CD8-positive, alpha-beta memory T cell (primary cell): Measurements from ENCODE around the gene EDEM2. TPM values are rescaled to one million over a fixed set of nuclear protein-coding genes. Genes with fewer than 3 reads are reported as not detected.
A peak's percentile ranks its signal among the peaks of the same experiment; 100 is the strongest.

Experiments used
- CTCF ChIA-PET: fragments of 350-600 bp; sonication (Branson Sonifier 250); formaldehyde crosslinking; loops from one replicate; lab custom pipeline; 2021; ENCODE audit warnings: antibody characterized with exemption; lab: Charles Lee
- POLR2A ChIA-PET: fragments of 350-600 bp; sonication (Branson Sonifier 250); formaldehyde crosslinking; loops from one replicate; lab custom pipeline; 2021; ENCODE audit warnings: antibody characterized with exemption; lab: Charles Lee
- DNase-seq, 5 donors: peaks; one replicate each; pipeline versions ENCODE4 v3.0.0 to v3.0.0-alpha.2; 2020 to 2022; ENCODE audit warnings: mixed read lengths in 1 of 5
- H3K27ac ChIP-seq: one replicate; pipeline ENCODE4 v1.7.0; 2013; ENCODE audit warnings: low read depth, mild to moderate bottlenecking, low read length, moderate library complexity
- H3K27me3 ChIP-seq: 2 replicates; pipeline ENCODE4 v1.7.0; 2013; ENCODE audit warnings: low read length, mild to moderate bottlenecking; ENCODE audit not compliant: insufficient read depth, poor library complexity, severe bottlenecking
- H3K36me3 ChIP-seq: 2 replicates; pipeline ENCODE4 v1.7.0; 2013; ENCODE audit warnings: mild to moderate bottlenecking, low read length, moderate library complexity; ENCODE audit not compliant: insufficient read depth
- H3K4me1 ChIP-seq: 2 replicates; pipeline ENCODE4 v1.7.0; 2013; ENCODE audit warnings: mild to moderate bottlenecking, low read length, moderate library complexity; ENCODE audit not compliant: insufficient read depth
- H3K4me3 ChIP-seq: 2 replicates; pipeline ENCODE4 v1.7.0; 2013; ENCODE audit warnings: mild to moderate bottlenecking, low read length
- H3K9me3 ChIP-seq: 2 replicates; pipeline ENCODE4 v1.7.0; 2013; ENCODE audit warnings: mild to moderate bottlenecking, low read length
- H3K27ac Mint-ChIP-seq, 8 donors: one replicate each; pipeline ENCODE4 v1.8.0; 2020 to 2021; ENCODE audit warnings: mixed read lengths in 8 of 8, mild to moderate bottlenecking in 6 of 8, inconsistent platforms in 3 of 8, moderate library complexity in 3 of 8
- H3K27me3 Mint-ChIP-seq, 2 donors: one replicate each; pipeline ENCODE4 v1.8.0; 2020 to 2021; ENCODE audit warnings: mixed read lengths in 2 of 2, mild to moderate bottlenecking in 1 of 2, moderate library complexity in 1 of 2
- H3K36me3 Mint-ChIP-seq, 3 donors: one replicate each; pipeline ENCODE4 v1.8.0; 2020 to 2021; ENCODE audit warnings: mixed read lengths in 3 of 3, inconsistent platforms in 1 of 3, mild to moderate bottlenecking in 1 of 3
- H3K4me1 Mint-ChIP-seq, 3 donors: one replicate each; pipeline ENCODE4 v1.8.0; 2020 to 2021; ENCODE audit warnings: mixed read lengths in 3 of 3, inconsistent platforms in 1 of 3, mild to moderate bottlenecking in 1 of 3
- H3K4me3 Mint-ChIP-seq, 7 donors: one replicate each; pipeline ENCODE4 v1.8.0; 2020 to 2021; ENCODE audit warnings: mixed read lengths in 7 of 7, mild to moderate bottlenecking in 6 of 7, moderate library complexity in 4 of 7, inconsistent platforms in 2 of 7
- H3K9me3 Mint-ChIP-seq, 5 donors: one replicate each; pipeline ENCODE4 v1.8.0; 2020 to 2022; ENCODE audit warnings: mixed read lengths in 5 of 5, mild to moderate bottlenecking in 3 of 5, moderate library complexity in 2 of 5, inconsistent platforms in 1 of 5
- polyA plus RNA-seq: library from polyadenylated mRNA; unstranded; fragments of 300-500 nt; fragmentation: Illumina TruSeq; gene quantifications from one replicate; pipeline ENCODE4 v1.2.3, GENCODE V29; 2021
- total RNA-seq, 2 experiments: library from RNA; stranded (reverse); gene quantifications; one replicate each; pipeline ENCODE4 v1.2.3, GENCODE V29; 2021

EDEM2 gene
- total and polyA plus RNA-seq, 3 experiments from 2014 or later: 19.3 to 48.4 (median 20.1) TPM

DNA sequence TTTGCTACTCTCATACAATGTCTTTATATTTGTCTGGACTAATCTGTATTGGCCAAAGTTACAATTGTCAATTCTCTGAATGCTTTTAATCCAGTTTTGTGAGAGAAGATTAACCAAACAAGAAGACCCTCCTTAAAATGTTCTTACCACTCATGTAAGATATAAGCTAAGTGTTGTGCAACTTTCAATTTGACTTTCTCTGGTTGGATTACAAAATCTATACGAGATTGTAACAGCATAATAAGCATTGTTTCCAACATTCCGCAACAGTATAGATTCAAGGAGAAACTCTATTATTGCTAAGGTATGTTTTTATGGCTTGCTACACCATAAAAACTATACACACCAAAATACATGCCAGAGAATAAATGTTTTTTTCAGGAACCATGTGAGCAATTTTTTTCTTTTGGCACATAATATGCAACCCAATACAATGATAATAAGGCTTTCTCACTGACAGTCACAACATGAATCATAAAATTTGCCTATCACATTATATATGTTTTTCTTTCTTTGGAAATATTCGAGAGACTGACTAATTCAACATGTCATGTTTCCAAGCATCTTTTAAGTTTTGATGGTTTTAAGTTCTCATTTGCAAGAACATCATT, 42.3 kb downstream of the EDEM2 start:
- CTCF ChIA-PET: interaction anchor here (1.4 to 1.6 kb wide), 2 partner anchors 8 to 104 kb away, joined by 3 to 5 read pairs; no protein-coding TSS in a partner anchor
- Mint-ChIP-seq H3K4me3 (no peak overlapping the region), H3K4me1 (no peaks in the 10 kb centered on the region), H3K27me3 (peaks cover 0 to 4% of the 10 kb centered on the region in 2 donors), H3K36me3 (peaks cover 0 to 6% (median 1%) of the 10 kb centered on the region in 3 donors), H3K9me3 (no peaks in the 10 kb centered on the region), H3K27ac (no peak overlapping the region)
- no peaks in the 10 kb centered on the region for H3K27me3 ChIP-seq
- POLR2A ChIA-PET: no interaction called here
- no peaks in the 10 kb centered on the region for H3K9me3 ChIP-seq
- H3K36me3 ChIP-seq: no peaks in the 10 kb centered on the region
- H3K4me3 ChIP-seq: no peak overlapping the region
- no peak for DNase-seq
- no peaks in the 10 kb centered on the region for H3K4me1 ChIP-seq
- no peak overlapping the region for H3K27ac ChIP-seq

GRCh38 chr20:35101620-35102019, 45.5 kb downstream of the EDEM2 start:
- Histone ChIP-seq H3K36me3 (no peaks in the 10 kb centered on the region), H3K4me3 (no peak overlapping the region), H3K27me3 (no peaks in the 10 kb centered on the region), H3K4me1 (no peaks in the 10 kb centered on the region), H3K27ac (no peak overlapping the region), H3K9me3 (no peaks in the 10 kb centered on the region)
- Mint-ChIP-seq H3K27me3 (peaks cover 0 to 4% of the 10 kb centered on the region in 2 donors), H3K9me3 (no peaks in the 10 kb centered on the region), H3K4me3 (no peak overlapping the region), H3K27ac (no peak overlapping the region), H3K4me1 (peaks cover 0 to 3% (median 0%) of the 10 kb centered on the region in 3 donors), H3K36me3 (peaks cover 0 to 1% (median 0%) of the 10 kb centered on the region in 3 donors)
- ChIA-PET CTCF (no interaction called here), POLR2A (no interaction called here)
- no peak for DNase-seq

DNA sequence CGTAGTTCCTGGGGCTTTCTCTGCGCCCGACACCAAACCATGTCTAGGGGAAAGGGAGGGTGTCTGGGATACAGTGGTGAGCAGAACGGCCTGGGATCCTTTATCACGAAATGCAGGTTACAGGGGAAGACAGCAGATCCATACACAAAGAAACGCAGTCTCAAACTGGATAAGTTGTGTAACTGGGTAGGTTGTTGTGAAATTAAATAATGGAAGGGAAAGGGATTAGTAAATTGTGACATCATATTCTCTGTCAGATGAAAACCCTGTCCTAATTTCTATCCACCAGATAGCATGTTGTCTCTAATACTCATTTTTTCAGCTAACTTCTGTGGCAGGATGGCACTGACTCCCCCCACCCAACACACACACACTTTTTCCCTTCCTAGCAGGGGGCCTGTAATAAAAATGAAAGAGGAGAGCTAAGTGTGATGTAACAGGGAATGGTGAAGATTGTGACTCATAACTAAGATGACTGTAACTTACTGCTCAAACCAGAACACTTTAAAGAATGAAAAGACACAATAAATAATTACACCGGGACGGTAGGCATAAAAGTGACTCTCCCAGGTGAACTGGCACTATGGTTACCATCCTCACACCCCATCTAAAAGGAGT, 53.8 kb downstream of the EDEM2 start:
- Histone ChIP-seq H3K4me3 (peak overlapping the region; percentile 91), H3K4me1 (peaks cover 23% of the 10 kb centered on the region), H3K27ac (peak overlapping the region; percentile 78), H3K27me3 (no peaks in the 10 kb centered on the region), H3K36me3 (no peaks in the 10 kb centered on the region), H3K9me3 (no peaks in the 10 kb centered on the region)
- peaks cover 0 to 15% (median 2%) of the 10 kb centered on the region in 3 donors for H3K36me3 Mint-ChIP-seq
- H3K4me1 Mint-ChIP-seq: peaks cover 37 to 55% (median 48%) of the 10 kb centered on the region in 3 donors
- DNase-seq: no peak
- peak overlapping the region; percentile 79 to 97 (median 94) for H3K27ac Mint-ChIP-seq
- peaks cover 0 to 1% of the 10 kb centered on the region in 2 donors for H3K27me3 Mint-ChIP-seq
- peak overlapping the region; percentile 87 to 94 (median 91) for H3K4me3 Mint-ChIP-seq
- no peaks in the 10 kb centered on the region for H3K9me3 Mint-ChIP-seq
- ChIA-PET CTCF (interaction anchor here (1.6 to 4.1 kb wide), 5 partner anchors 23 to 257 kb away, joined by 4 to 44 read pairs (median 4); partner anchors contain the start of gene EDEM2), POLR2A (no interaction called here)

DNA sequence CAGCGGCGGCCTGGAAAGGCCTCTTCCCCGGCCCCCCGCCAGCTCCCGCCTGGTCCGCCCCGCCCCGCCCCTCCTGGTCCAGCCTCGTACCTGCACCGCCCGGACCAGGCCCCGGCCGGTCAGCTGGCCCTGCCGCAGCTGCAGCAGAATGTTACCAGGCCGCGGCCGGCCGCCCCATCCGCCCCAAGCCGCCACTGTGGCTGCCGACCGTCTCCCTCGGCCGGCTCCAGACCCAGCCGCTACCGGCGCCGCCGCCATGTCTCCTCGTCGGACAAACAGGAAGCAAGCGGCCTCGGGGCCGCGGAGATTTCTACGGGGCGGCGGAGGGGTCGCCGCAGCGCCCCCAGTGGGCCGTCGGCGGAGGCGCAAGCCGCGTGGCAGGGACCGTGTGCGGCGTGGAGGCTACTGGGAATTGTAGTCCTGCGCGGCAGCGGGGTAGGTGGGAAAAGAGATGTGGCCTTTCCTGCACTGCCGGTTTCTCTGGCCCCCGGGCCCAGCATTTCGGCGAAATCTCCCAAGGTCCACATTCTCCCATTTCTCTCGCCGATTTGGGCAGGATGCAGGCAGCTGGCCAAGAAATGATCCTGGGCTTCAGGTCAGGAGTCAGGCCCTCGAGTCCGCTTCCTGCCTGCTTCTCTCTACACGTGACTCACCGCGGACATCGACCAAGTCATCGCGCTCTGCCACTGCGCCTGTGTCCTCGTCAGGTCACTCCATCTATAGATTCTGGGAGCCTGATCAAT, 54.4 kb downstream of the EDEM2 start, which contains the start of gene TRPC4AP:
Gene TRPC4AP, minus strand, starts transcription at position 284 of the 743 bp plus-strand sequence. Its CDS starts 26 bp downstream, at position 258.
- peak within 1 kb of the TSS; percentile 78 for H3K27ac ChIP-seq
- H3K36me3 Mint-ChIP-seq: peaks cover 0 to 18% (median 2%) of the 10 kb centered on the region in 3 donors
- H3K27ac Mint-ChIP-seq: peak within 1 kb of the TSS; percentile 79 to 97 (median 95)
- peaks cover 0 to 1% of the 10 kb centered on the region in 2 donors for H3K27me3 Mint-ChIP-seq
- H3K4me3 ChIP-seq: peak within 1 kb of the TSS; percentile 91
- H3K9me3 ChIP-seq: no peaks in the 10 kb centered on the region
- peak; percentile 81 to 90 (median 85) for DNase-seq
- POLR2A ChIA-PET: interaction anchor here (0.6 kb wide), 1 partner anchor 839 kb away, joined by 3 read pairs; no protein-coding TSS in a partner anchor
- peaks cover 23% of the 10 kb centered on the region for H3K4me1 ChIP-seq
- CTCF ChIA-PET: interaction anchor here (0.9 to 4.1 kb wide), 6 partner anchors 22 to 256 kb away, joined by 3 to 44 read pairs (median 4); partner anchors contain the start of gene EDEM2
- no peaks in the 10 kb centered on the region for H3K9me3 Mint-ChIP-seq
- no peaks in the 10 kb centered on the region for H3K27me3 ChIP-seq
- peak within 1 kb of the TSS; percentile 87 to 94 (median 91) for H3K4me3 Mint-ChIP-seq
- H3K36me3 ChIP-seq: no peaks in the 10 kb centered on the region
- H3K4me1 Mint-ChIP-seq: peaks cover 44 to 62% (median 54%) of the 10 kb centered on the region in 3 donors

GRCh38 chr20:35091816-35092523, 55.2 kb downstream of the EDEM2 start:
- Histone ChIP-seq H3K9me3 (no peaks in the 10 kb centered on the region), H3K27me3 (no peaks in the 10 kb centered on the region), H3K27ac (peak overlapping the region; percentile 78), H3K4me3 (peak overlapping the region; percentile 91), H3K4me1 (peaks cover 23% of the 10 kb centered on the region), H3K36me3 (no peaks in the 10 kb centered on the region)
- Mint-ChIP-seq H3K27me3 (peaks cover 0 to 1% of the 10 kb centered on the region in 2 donors), H3K36me3 (peaks cover 0 to 22% (median 2%) of the 10 kb centered on the region in 3 donors), H3K27ac (peak overlapping the region; percentile 77 to 96 (median 93)), H3K4me3 (peak overlapping the region; percentile 87 to 94 (median 91)), H3K9me3 (no peaks in the 10 kb centered on the region), H3K4me1 (peaks cover 49 to 67% (median 59%) of the 10 kb centered on the region in 3 donors)
- ChIA-PET CTCF (interaction anchor here (0.5 to 1.9 kb wide), 4 partner anchors 21 to 255 kb away, joined by 3 to 4 read pairs (median 4); no protein-coding TSS in a partner anchor), POLR2A (interaction anchor here (0.6 kb wide), 1 partner anchor 838 kb away, joined by 3 read pairs; no protein-coding TSS in a partner anchor)
- peak in 1 of 5 donors; percentile 14 for DNase-seq

DNA sequence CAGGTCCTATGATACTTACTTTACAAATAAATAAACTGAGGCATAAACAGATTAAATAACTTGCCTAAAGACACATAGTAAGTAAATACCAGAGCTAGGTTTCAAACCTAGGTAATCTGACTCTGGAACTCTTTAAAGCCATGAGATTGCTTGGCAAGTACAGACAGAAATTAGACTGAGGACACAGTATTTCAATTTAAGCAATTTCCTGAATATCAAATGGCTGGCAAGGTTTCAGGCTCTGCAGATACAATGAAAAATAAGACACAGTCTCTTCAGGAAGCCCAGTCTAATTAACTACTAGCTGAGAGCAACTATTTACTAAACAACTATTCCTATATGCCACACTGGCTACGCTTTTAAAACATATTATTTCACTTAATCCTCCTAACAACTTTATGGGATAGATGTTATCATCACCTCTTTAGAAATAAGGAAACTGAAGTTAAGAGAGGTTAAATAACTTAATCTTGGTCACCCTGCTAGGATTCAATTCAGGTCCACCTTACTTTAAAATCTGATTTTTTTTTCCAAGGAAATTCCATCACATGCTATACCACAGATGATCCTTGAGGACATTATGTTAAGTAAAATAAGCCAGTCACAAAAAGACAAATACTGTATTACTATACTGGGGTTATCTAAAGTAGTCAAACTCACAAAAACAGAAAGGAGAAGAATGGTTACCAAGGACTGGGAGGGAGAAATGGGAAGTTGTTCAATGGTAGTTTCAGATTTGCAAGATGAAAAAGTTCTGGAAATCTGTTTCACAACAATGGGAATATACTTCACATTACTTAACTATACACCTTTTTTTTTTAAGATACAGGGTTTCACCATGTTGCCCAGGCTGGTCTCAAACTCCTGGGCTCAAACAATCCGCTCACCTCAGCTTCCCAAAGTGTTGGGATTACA, 58.6 kb downstream of the EDEM2 start:
- no peaks in the 10 kb centered on the region for H3K9me3 Mint-ChIP-seq
- H3K27me3 Mint-ChIP-seq: peaks cover 0 to 1% of the 10 kb centered on the region in 2 donors
- H3K4me3 ChIP-seq: no peak overlapping the region
- no peaks in the 10 kb centered on the region for H3K27me3 ChIP-seq
- ChIA-PET CTCF (interaction anchor here (1.2 kb wide), 1 partner anchor 8 kb away, joined by 7 read pairs; no protein-coding TSS in a partner anchor), POLR2A (no interaction called here)
- no peak for DNase-seq
- peak overlapping the region in 7 of 8 donors; percentile 2 to 67 (median 35) for H3K27ac Mint-ChIP-seq
- H3K9me3 ChIP-seq: no peaks in the 10 kb centered on the region
- H3K4me3 Mint-ChIP-seq: peak overlapping the region in 4 of 7 donors; percentile 9 to 76 (median 20)
- H3K27ac ChIP-seq: no peak overlapping the region
- H3K36me3 ChIP-seq: no peaks in the 10 kb centered on the region
- H3K36me3 Mint-ChIP-seq: peaks cover 0 to 26% (median 2%) of the 10 kb centered on the region in 3 donors
- peaks cover 34% of the 10 kb centered on the region for H3K4me1 ChIP-seq
- H3K4me1 Mint-ChIP-seq: peaks cover 55 to 76% (median 69%) of the 10 kb centered on the region in 3 donors
